Astrocyte of the spinal cord (primary cell): ENCODE measurements around the gene ERMAP.

Experiments used
- DNase-seq: peaks from one replicate; pipeline ENCODE4 v3.0.0; 2011; ENCODE audit warnings: low read depth, low spot score
- H3K4me3 ChIP-seq: 2 replicates; pipeline ENCODE4 v1.5.1; 2011; ENCODE audit warnings: low read depth, mild to moderate bottlenecking, low read length, moderate library complexity
- CTCF ChIP-seq: IDR thresholded peaks from 2 replicates; pipeline ENCODE4 v1.5.1; 2012; ENCODE audit warnings: low read depth, mild to moderate bottlenecking, low read length, inconsistent platforms
- in situ Hi-C: cut with HindIII; loops from 2 replicates; pipeline ENCODE4 v1.10.0; 2017; ENCODE audit warnings: low sequenced_read_pairs

ERMAP gene

GRCh38 chr1:42784946-42785693, 31.8 kb upstream of the ERMAP start, which contains the start of gene TMEM269:
Gene TMEM269, plus strand, starts transcription at chr1:42784991. Its CDS starts 4,903 bp downstream, at chr1:42789894.
- TF ChIP-seq CTCF = no peak
- no peak for DNase-seq

GRCh38 chr1:42786097-42786496, 30.8 kb upstream of the ERMAP start:
- DNase-seq = no peak
- no peak for TF ChIP-seq CTCF
- no peak overlapping the region for H3K4me3 ChIP-seq
- in situ Hi-C loops = no loop called here

More at GRCh38 chr1:42784946-42785693, 31.8 kb upstream of the ERMAP start, which contains the start of gene TMEM269:
- in situ Hi-C loops = no loop called here
- peak within 1 kb of the TSS; percentile 31 for H3K4me3 ChIP-seq

GRCh38 chr1:42788021-42788420, 28.9 kb upstream of the ERMAP start:
- in situ Hi-C loops = no loop called here

GRCh38 chr1:42793824-42794223, 23.1 kb upstream of the ERMAP start:
- in situ Hi-C loops = no loop called here
- DNase-seq = no peak

More at GRCh38 chr1:42788021-42788420, 28.9 kb upstream of the ERMAP start:
- no peak for DNase-seq
- no peak for TF ChIP-seq CTCF
- H3K4me3 ChIP-seq = no peak overlapping the region

GRCh38 chr1:42797414-42797813, 19.5 kb upstream of the ERMAP start:
- in situ Hi-C loops = no loop called here
- no peak for DNase-seq
- no peak for TF ChIP-seq CTCF
- H3K4me3 ChIP-seq = no peak overlapping the region

More at GRCh38 chr1:42793824-42794223, 23.1 kb upstream of the ERMAP start:
- TF ChIP-seq CTCF = no peak
- H3K4me3 ChIP-seq = no peak overlapping the region

GRCh38 chr1:42797979-42798378, 18.9 kb upstream of the ERMAP start:
- no peak for DNase-seq
- TF ChIP-seq CTCF = no peak
- H3K4me3 ChIP-seq = no peak overlapping the region
- in situ Hi-C loops = no loop called here
